PFSK-1 (cell line): ENCODE results near the gene POC5.

Experiments
- SIN3A ChIP-seq: IDR thresholded peaks from 2 replicates; pipeline ENCODE4 v1.6.1; 2012; ENCODE audit warnings: mild to moderate bottlenecking, low read length, moderate library complexity, borderline replicate concordance; ENCODE audit not compliant: insufficient read depth
- TAF1 ChIP-seq: IDR thresholded peaks from 2 replicates; pipeline ENCODE4 v1.6.1; 2012; ENCODE audit warnings: low read length, control low read depth, borderline replicate concordance; ENCODE audit not compliant: insufficient read depth
- TF ChIP-seq, protein P1 (sequence below), 2 experiments: IDR thresholded peaks; 2 replicates each; pipeline versions ENCODE4 v1.6.1 to v1.8.0; 2011 to 2012; ENCODE audit warnings: low read depth in 2 of 2, low read length in 2 of 2, control low read depth in 1 of 2, inconsistent platforms in 1 of 2, mild to moderate bottlenecking in 1 of 2, moderate library complexity in 1 of 2; ENCODE audit not compliant: insufficient read depth in 1 of 2

- TF ChIP-seq SIN3A (no peak), TAF1 (no peak)
- TF ChIP-seq, protein P1, sequence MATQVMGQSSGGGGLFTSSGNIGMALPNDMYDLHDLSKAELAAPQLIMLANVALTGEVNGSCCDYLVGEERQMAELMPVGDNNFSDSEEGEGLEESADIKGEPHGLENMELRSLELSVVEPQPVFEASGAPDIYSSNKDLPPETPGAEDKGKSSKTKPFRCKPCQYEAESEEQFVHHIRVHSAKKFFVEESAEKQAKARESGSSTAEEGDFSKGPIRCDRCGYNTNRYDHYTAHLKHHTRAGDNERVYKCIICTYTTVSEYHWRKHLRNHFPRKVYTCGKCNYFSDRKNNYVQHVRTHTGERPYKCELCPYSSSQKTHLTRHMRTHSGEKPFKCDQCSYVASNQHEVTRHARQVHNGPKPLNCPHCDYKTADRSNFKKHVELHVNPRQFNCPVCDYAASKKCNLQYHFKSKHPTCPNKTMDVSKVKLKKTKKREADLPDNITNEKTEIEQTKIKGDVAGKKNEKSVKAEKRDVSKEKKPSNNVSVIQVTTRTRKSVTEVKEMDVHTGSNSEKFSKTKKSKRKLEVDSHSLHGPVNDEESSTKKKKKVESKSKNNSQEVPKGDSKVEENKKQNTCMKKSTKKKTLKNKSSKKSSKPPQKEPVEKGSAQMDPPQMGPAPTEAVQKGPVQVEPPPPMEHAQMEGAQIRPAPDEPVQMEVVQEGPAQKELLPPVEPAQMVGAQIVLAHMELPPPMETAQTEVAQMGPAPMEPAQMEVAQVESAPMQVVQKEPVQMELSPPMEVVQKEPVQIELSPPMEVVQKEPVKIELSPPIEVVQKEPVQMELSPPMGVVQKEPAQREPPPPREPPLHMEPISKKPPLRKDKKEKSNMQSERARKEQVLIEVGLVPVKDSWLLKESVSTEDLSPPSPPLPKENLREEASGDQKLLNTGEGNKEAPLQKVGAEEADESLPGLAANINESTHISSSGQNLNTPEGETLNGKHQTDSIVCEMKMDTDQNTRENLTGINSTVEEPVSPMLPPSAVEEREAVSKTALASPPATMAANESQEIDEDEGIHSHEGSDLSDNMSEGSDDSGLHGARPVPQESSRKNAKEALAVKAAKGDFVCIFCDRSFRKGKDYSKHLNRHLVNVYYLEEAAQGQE (IDR thresholded peaks at IDR 0.05; ENCODE audit: insufficient read depth in 1 of 2, low read depth in 2 of 2, low read length in 2 of 2), result no peak
Observed at GRCh38 chr5:75686480-75686879, 30.8 kb downstream of the POC5 start.
